HL-60 (cell line): ENCODE data around the gene KCNAB1.

Experiments used
- CTCF ChIP-seq: IDR thresholded peaks from one replicate; pipeline ENCODE4 v1.5.1; 2011; ENCODE audit warnings: low read length, control low read depth, inconsistent platforms; ENCODE audit not compliant: insufficient read depth
- GABPA ChIP-seq: IDR thresholded peaks from 2 replicates; pipeline ENCODE4 v1.6.1; 2012; ENCODE audit warnings: low read depth
- POLR2AphosphoS5 ChIP-seq: IDR thresholded peaks from 2 replicates; pipeline ENCODE4 v1.6.1; 2012; ENCODE audit warnings: low read depth
- REST ChIP-seq: IDR thresholded peaks from 2 replicates; pipeline ENCODE4 v1.6.1; 2012; ENCODE audit warnings: low read depth; ENCODE audit not compliant: insufficient replicate concordance
- SPI1 ChIP-seq: IDR thresholded peaks from 2 replicates; pipeline ENCODE4 v1.6.1; 2012; ENCODE audit warnings: low read depth, mild to moderate bottlenecking, borderline replicate concordance

GRCh38 chr3:156184156-156184555 is 63.8 kb downstream of the KCNAB1 start:
- TF ChIP-seq CTCF (no peak), POLR2AphosphoS5 (no peak), SPI1 (no peak), REST (no peak), GABPA (no peak)
